Uterus (tissue), 4 donors: ENCODE data around the gene BRD3. TPM values are rescaled to one million over a fixed set of nuclear protein-coding genes. Genes with fewer than 3 reads are reported as not detected.

ENCODE experiments used
- DNase-seq, 2 donors: peaks; one replicate each; pipeline ENCODE4 v3.0.0-alpha.2; 2019 to 2020
- H3K27ac ChIP-seq, 2 donors: fragments of 200-600 bp; sonication (generic); 1 replicate in 1 of 2; 2 replicates in 1 of 2; pipeline ENCODE4 v1.5.1; 2016 to 2018
- H3K27me3 ChIP-seq, 2 donors: fragments of 200-600 bp; sonication (generic); one replicate each; pipeline ENCODE4 v1.5.1; 2018 to 2019; ENCODE audit warnings: control low read depth in 1 of 2
- H3K36me3 ChIP-seq, 2 donors: fragments of 200-600 bp; sonication (generic); one replicate each; pipeline ENCODE4 v1.5.1; 2019; ENCODE audit warnings: control low read depth in 1 of 2
- H3K4me1 ChIP-seq, 2 donors: fragments of 200-600 bp; sonication (generic); one replicate each; pipeline ENCODE4 v1.5.1; 2018 to 2019; ENCODE audit warnings: control low read depth in 1 of 2
- H3K4me3 ChIP-seq, 2 donors: fragments of 200-600 bp; sonication (generic); 1 replicate in 1 of 2; 2 replicates in 1 of 2; pipeline ENCODE4 v1.5.1; 2018 to 2019; ENCODE audit warnings: mild to moderate bottlenecking in 1 of 2
- H3K9me3 ChIP-seq, 2 donors: fragments of 200-600 bp; sonication (generic); one replicate each; pipeline ENCODE4 v1.5.1; 2019; ENCODE audit warnings: control low read depth in 1 of 2
- POLR2A ChIP-seq, 2 donors: fragments of 450-650 bp; IDR thresholded peaks; one replicate each; pipeline ENCODE4 v1.6.1; 2016; ENCODE audit warnings: antibody characterized with exemption in 2 of 2, mild to moderate bottlenecking in 1 of 2, moderate library complexity in 1 of 2
- intact Hi-C: fragments of 100-400 bp; cut with DNase I; formaldehyde crosslinking; loops from one replicate; pipeline ENCODE4 v1.15.1; 2023; ENCODE audit warnings: low total_unique reads
- total RNA-seq, 4 donors: library from RNA; depleted of rRNA in 3 of 4; stranded (reverse); fragments of >200 nt in 3 of 4; gene quantifications; one replicate each; pipeline versions ENCODE4 v1.1.0 to v1.2.4, GENCODE V29; 2014 to 2023
- TF ChIP-seq, protein P1 (sequence below), 4 experiments: fragments of 200-600 bp in 2 of 4; fragments of 450-650 bp in 2 of 4; sonication (generic) in 2 of 4; IDR thresholded peaks; one replicate each; pipeline ENCODE4 v1.5.1; 2016 to 2019; ENCODE audit warnings: antibody characterized with exemption in 4 of 4, mild to moderate bottlenecking in 2 of 4, moderate library complexity in 1 of 4
- donor health status: DM: yes; HTN: yes; CAD: no.

BRD3 gene
- total RNA-seq, 4 donors from 2014 or later, result 7.2 to 85.0 (median 42.6) TPM

DNA sequence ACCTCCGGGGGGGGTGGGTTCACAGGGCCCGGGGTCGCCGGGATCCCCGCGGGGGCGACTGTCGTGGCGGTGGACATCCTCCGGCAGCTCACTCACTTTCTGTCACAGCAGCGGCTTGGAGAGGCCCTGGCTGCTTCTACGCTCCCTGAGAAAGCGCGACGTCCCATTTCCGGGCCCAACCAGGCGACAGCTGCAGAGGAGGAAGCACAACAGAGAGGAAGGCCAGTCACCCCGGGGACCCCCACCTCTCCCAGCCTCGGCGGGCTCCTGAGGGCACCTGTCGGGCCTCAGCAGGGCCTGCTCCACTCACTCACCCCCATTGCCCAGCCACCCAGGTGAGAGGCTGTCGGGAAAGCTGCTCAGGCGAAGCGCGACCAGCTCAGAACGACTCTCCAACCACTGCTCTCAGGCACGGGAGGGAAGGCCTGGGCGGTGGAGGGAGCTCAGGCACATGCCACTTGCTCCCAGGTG lies 14.4 kb downstream of the BRD3 start:
- H3K4me1 ChIP-seq, result peaks cover 6 to 15% of the 10 kb centered on the region in 2 donors
- no peak for DNase-seq
- no peak for TF ChIP-seq POLR2A (IDR thresholded peaks at IDR 0.05)
- TF ChIP-seq, protein P1, sequence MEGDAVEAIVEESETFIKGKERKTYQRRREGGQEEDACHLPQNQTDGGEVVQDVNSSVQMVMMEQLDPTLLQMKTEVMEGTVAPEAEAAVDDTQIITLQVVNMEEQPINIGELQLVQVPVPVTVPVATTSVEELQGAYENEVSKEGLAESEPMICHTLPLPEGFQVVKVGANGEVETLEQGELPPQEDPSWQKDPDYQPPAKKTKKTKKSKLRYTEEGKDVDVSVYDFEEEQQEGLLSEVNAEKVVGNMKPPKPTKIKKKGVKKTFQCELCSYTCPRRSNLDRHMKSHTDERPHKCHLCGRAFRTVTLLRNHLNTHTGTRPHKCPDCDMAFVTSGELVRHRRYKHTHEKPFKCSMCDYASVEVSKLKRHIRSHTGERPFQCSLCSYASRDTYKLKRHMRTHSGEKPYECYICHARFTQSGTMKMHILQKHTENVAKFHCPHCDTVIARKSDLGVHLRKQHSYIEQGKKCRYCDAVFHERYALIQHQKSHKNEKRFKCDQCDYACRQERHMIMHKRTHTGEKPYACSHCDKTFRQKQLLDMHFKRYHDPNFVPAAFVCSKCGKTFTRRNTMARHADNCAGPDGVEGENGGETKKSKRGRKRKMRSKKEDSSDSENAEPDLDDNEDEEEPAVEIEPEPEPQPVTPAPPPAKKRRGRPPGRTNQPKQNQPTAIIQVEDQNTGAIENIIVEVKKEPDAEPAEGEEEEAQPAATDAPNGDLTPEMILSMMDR (IDR thresholded peaks at IDR 0.05), result no peak
- no peak overlapping the region for H3K27ac ChIP-seq
- no peak overlapping the region for H3K4me3 ChIP-seq
- H3K9me3 ChIP-seq, result no peaks in the 10 kb centered on the region
- H3K27me3 ChIP-seq, result no peaks in the 10 kb centered on the region
- H3K36me3 ChIP-seq, result no peaks in the 10 kb centered on the region
- intact Hi-C loops, result no loop called here

DNA sequence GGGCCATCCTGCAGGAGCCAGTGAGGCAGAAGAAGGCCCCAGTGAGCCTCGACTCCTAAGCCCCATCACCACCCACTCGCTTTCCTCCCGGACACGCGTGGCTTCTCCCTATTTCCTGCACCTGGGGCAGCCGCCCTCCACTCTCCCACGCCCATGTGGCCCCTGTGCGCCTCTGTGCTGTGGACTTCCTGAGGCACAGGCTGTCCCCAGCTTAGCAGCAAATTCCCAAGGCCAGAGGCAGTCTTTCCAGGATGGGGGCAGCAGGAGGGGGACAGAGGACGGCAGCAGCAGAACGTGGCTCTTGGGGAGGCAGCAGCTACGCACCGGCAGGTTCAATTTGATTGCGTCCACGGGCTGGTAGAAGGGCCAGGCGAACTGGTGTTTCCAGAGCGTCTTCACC lies 14.9 kb downstream of the BRD3 start:
- DNase-seq, result no peak
- Histone ChIP-seq H3K4me1 (peaks cover 6 to 15% of the 10 kb centered on the region in 2 donors), H3K4me3 (no peak overlapping the region), H3K9me3 (no peaks in the 10 kb centered on the region), H3K27ac (no peak overlapping the region), H3K36me3 (no peaks in the 10 kb centered on the region), H3K27me3 (no peaks in the 10 kb centered on the region)
- TF ChIP-seq POLR2A (IDR thresholded peaks at IDR 0.05), result no peak
- TF ChIP-seq, protein P1 (IDR thresholded peaks at IDR 0.05), result no peak
- intact Hi-C loops, result no loop called here

DNA sequence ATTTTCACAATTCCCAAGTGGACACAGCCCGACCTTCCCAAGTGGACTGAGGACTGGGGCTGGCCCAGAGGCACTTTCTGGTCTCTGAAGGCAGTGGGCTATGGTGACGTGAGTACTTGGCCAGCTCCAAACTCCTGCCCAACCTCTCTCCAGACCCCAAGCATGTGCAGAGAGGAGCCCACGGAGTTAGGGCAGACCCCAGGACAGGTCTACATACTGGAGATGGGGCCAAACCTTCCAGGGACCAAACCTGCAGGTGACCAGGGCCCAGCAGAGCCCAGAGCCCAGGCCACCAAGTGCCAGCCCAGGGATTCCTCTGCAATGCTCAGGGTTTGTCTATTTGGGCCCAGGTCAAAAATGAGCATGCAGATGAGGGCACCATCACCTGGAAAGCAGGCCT lies 15.3 kb downstream of the BRD3 start:
- intact Hi-C loops, result no loop called here
- H3K9me3 ChIP-seq, result no peaks in the 10 kb centered on the region
- TF ChIP-seq POLR2A (IDR thresholded peaks at IDR 0.05), result no peak
- TF ChIP-seq, protein P1 (IDR thresholded peaks at IDR 0.05), result no peak
- no peaks in the 10 kb centered on the region for H3K36me3 ChIP-seq
- no peak overlapping the region for H3K27ac ChIP-seq
- H3K27me3 ChIP-seq, result no peaks in the 10 kb centered on the region
- DNase-seq, result no peak
- H3K4me3 ChIP-seq, result no peak overlapping the region
- peaks cover 6 to 15% of the 10 kb centered on the region in 2 donors for H3K4me1 ChIP-seq

DNA sequence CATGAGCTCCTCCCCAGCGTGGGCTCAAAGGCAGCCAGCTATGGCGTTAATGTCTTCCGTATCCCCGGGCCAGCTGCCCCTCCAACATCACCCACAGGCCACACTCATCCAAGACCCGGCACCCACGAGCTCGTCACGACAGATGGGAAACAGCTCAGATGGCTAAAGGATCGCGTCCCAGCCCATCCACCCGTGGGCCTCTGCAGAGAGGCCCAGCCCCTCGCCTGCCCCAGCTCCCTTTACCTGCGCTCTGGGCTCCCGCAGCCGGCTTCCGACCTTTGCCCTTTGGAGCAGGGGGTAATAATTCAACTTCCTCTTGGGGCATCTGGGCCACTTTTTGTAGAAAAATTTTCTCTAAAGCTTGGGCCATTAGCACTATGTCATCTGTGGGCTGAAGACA lies 16.5 kb downstream of the BRD3 start:
- Histone ChIP-seq H3K27ac (no peak overlapping the region), H3K36me3 (no peaks in the 10 kb centered on the region), H3K9me3 (no peaks in the 10 kb centered on the region), H3K4me1 (peaks cover 0 to 11% of the 10 kb centered on the region in 2 donors), H3K27me3 (no peaks in the 10 kb centered on the region), H3K4me3 (no peak overlapping the region)
- DNase-seq, result no peak
- intact Hi-C loops, result no loop called here
- TF ChIP-seq POLR2A (IDR thresholded peaks at IDR 0.05), result no peak
- TF ChIP-seq, protein P1 (IDR thresholded peaks at IDR 0.05), result no peak

DNA sequence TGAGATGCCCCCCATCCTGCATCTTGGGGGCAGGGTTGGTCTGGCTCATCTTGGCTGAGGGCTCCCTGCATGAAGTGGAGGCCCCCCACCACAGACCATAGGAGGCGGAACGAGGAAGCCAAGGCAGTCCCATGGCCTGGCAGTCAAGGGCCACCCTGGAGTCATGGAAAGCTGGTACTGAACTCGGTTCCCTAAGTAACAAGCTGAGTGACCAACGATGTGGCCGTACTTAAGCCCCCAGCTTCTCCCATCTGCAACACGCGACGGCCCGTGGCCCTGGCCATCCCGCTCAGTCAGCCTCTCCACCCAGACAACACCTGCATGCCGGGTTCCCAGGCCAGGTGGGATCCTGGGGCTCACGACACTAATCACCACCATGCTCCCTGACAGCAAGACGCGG lies 17.1 kb downstream of the BRD3 start:
- DNase-seq, result no peak

More for the DNA sequence above, 17.1 kb downstream of the BRD3 start:
- no peak overlapping the region for H3K4me3 ChIP-seq
- no peaks in the 10 kb centered on the region for H3K36me3 ChIP-seq
- no peak overlapping the region for H3K27ac ChIP-seq
- TF ChIP-seq, protein P1 (IDR thresholded peaks at IDR 0.05), result no peak
- TF ChIP-seq POLR2A (IDR thresholded peaks at IDR 0.05), result no peak
- intact Hi-C loops, result no loop called here
- no peaks in the 10 kb centered on the region for H3K27me3 ChIP-seq
- H3K4me1 ChIP-seq, result peaks cover 0 to 6% of the 10 kb centered on the region in 2 donors
- H3K9me3 ChIP-seq, result no peaks in the 10 kb centered on the region
